Measurements from ENCODE around the gene LHX5. TPM values are rescaled to one million over a fixed set of nuclear protein-coding genes. Genes with fewer than 3 reads are reported as not detected.

Gene LHX5
- total RNA-seq, 1 experiment from 2014 or later = 1.9 TPM

DNA sequence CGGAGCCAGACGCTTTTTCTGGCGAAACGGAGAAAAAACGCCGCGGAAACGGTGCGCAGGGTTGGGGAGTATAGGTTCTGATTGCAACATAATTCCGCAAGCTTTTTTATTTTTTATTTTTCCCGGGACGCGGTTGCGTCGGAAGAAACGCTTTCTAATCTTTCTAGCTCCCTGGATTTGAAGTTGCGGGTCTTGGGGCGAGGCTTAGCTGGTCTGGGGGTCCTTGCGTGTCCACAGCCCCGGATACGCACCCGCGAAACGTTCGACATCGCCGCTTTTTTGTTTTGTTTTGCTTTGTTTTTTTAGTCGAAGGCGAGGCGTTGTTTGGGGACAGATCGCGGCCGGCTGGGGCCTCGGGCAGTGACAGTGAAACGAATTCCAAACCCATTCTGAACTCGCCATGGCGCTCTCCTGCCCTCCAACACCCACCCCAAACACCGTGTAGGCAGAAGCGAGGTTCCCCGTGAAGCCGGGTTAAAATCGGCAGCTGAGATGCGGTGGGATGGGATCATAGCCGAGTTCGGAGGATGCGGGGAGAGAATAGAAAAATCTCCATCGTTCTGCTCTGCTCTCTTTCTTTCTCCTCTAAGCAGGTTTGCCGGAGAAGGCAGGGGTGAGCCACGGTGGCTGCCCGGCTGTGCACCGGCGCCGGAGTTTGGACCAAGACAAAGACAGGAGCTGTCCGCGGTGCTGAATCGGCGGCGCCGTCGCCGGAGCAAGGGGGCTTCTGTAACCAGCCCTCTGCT is 8.1 kb upstream of the LHX5 start:
- H2BK20ac ChIP-seq (ENCODE audit: low read depth, low read length, poor library complexity, severe bottlenecking) = no peak overlapping the region
- no peak overlapping the region for H3T11ph ChIP-seq (ENCODE audit: low read length)
- H3K27me3 ChIP-seq (ENCODE audit: insufficient read depth, low read length) = peaks cover 63% of the 10 kb centered on the region
- H4K91ac ChIP-seq (ENCODE audit: insufficient read length, low read depth, low read length) = no peak overlapping the region
- no peak for TF ChIP-seq CTCF (conservative IDR thresholded peaks at IDR 0.05)
- peak overlapping the region; percentile 45 to 74 for H3K4me3 Mint-ChIP-seq
- H2BK120ac ChIP-seq (ENCODE audit: low read depth, low read length, poor library complexity, severe bottlenecking) = no peak overlapping the region
- no peak overlapping the region for H3K9ac ChIP-seq (ENCODE audit: extremely low read depth, insufficient read length, low read length)
- no peak overlapping the region for H2BK12ac ChIP-seq (ENCODE audit: insufficient read length, low read depth, low read length)
- DNase-seq = peak; percentile 88
- H3K9me3 Mint-ChIP-seq = no peaks in the 10 kb centered on the region; a peak in 3 of 5 replicates
- no peak overlapping the region for H2AFZ ChIP-seq (ENCODE audit: low read length)
- H4K5ac ChIP-seq (ENCODE audit: insufficient read length, low read depth, low read length) = no peak overlapping the region
- no peak overlapping the region for H2BK5ac ChIP-seq (ENCODE audit: insufficient read length, low read length)
- WGBS (ENCODE audit: extremely low coverage, insufficient read length, low lambda C conversion rate) = no CpG with 5 or more reads among the region's 61 CpGs
- no peak overlapping the region for H3K4ac ChIP-seq (ENCODE audit: low read depth, low read length)
- peaks cover 0 to 8% (median 0%) of the 10 kb centered on the region in 3 experiments; a peak in 2 of 7 replicates for H3K36me3 Mint-ChIP-seq (ENCODE audit: insufficient read depth in 1 of 3, low read depth in 3 of 3)
- H3K56ac ChIP-seq (ENCODE audit: insufficient read length, low read depth, low read length) = no peak overlapping the region
- no peaks in the 10 kb centered on the region for H3K79me1 ChIP-seq (ENCODE audit: insufficient read depth, low read depth, low read length, poor library complexity, severe bottlenecking)
- H3K27ac ChIP-seq (ENCODE audit: insufficient read length, low read depth, low read length) = no peak overlapping the region
- H3K4me1 Mint-ChIP-seq = peaks cover 74 to 87% of the 10 kb centered on the region in 2 experiments
- H3K4me1 ChIP-seq (ENCODE audit: insufficient read depth, low read length) = peaks cover 6% of the 10 kb centered on the region; the same call in 1 of the 2 replicates
- H3K23me2 ChIP-seq (ENCODE audit: insufficient read length, low read depth, low read length, poor library complexity, severe bottlenecking) = peaks cover 37% of the 10 kb centered on the region
- no peak overlapping the region for H2BK15ac ChIP-seq (ENCODE audit: low read depth, low read length)
- no peak overlapping the region for H3K27ac Mint-ChIP-seq
- no peaks in the 10 kb centered on the region for H4K20me1 ChIP-seq (ENCODE audit: control insufficient read depth, insufficient read depth, insufficient read length)
- no peak overlapping the region for H4K8ac ChIP-seq (replicated peaks; ENCODE audit: insufficient read length, low read depth, low read length)
- no peaks in the 10 kb centered on the region for H3K9me3 ChIP-seq (ENCODE audit: control insufficient read depth, low read depth, low read length)
- H3K4me2 ChIP-seq (ENCODE audit: insufficient read depth, insufficient read length, low read length) = peak overlapping the region; percentile 31
- H3K14ac ChIP-seq (ENCODE audit: insufficient read depth, low read length) = no peak overlapping the region
- peaks cover 95% of the 10 kb centered on the region for H3K27me3 Mint-ChIP-seq (ENCODE audit: low read depth)
- no peaks in the 10 kb centered on the region for H3K79me2 ChIP-seq (ENCODE audit: insufficient read depth, low read length)
- no peak overlapping the region for H3K18ac ChIP-seq (ENCODE audit: insufficient read length, low read depth, low read length)
- no peak overlapping the region for H2AK5ac ChIP-seq (ENCODE audit: insufficient read length, low read length)
- no peak overlapping the region for H3K23ac ChIP-seq (ENCODE audit: insufficient read length, low read depth, low read length)
